ENCODE measurements around the gene TNNI3.

Gene TNNI3

GRCh38 chr19:55146078-55146704 lies 11.3 kb downstream of the TNNI3 start:
- no peak for DNase-seq

DNA sequence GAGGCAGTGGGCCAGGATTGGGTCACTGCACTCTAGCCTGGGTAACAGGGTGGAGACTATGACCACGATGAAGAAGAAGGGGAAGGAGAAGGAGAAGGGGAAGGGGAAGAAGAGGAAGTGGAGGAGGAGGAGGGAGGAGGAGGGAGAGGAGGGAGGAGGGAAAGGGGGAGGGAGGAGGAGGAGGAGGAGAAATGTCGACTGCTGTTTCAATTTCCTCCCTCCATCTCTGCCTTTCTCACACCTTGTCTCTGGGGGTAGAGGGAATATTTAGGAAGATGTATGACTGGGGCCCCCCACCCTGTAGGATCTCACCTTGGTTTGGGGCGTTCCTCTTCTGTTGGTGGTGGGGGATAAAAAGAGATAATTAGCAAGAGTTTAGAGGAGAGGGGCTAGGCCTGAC lies 12.3 kb downstream of the TNNI3 start:
- no peak for DNase-seq

GRCh38 chr19:55141696-55142095 lies 15.8 kb downstream of the TNNI3 start:
- no peak for DNase-seq

DNA sequence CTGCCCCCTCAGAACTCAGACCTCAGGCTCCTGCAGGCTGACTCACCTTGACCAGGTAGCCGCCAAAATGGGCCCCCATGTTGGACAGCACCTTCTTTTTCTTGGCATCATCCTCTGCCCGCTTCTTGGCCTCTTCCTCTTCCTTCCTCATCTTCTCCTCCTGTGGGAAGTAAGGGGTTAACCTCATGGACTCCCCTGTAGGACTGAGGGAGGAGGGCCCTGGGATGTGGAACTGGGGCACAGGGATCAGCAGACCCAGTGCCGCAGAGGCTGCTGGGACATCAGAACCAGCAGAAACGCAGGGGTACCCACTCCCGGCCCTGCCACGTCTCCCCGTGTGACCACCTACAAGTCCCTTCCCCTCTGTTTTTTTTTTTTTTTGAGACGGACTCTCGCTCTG lies 19.6 kb downstream of the TNNI3 start:
- no peak for DNase-seq

DNA sequence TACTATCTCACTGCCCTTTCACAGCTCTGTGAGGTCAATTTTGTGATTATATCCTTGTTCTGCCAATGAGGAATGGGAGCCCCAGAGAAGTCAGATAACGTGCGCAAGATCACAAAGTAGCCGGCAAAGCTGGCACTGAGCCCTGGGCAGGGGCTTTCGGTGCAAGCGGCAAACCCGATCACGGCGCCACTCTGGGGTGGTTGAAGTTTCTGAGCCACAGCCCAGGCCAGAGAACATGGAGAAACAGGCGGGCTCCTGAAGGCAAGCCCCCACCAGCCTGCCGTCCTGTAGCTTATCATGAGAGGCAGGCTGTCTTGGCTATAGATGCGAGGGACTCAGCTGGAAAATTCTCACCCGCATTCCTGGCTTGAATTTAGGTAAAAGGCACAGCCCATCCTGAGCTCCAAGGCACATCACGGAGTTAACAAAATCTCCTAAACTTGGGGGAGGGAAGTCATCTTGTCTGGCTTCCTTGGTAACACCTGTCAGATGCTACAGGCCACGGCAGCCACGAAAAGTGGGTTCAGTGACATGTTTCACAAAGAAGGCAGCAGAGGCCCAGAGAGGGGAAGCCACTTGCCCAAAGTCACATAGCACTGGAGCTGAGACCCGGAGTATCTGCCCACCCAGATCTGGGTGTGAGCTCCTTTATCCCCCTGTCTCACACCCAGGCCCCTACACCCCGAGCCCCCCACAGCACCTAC lies 21.0 kb downstream of the TNNI3 start:
- DNase-seq: no peak

DNA sequence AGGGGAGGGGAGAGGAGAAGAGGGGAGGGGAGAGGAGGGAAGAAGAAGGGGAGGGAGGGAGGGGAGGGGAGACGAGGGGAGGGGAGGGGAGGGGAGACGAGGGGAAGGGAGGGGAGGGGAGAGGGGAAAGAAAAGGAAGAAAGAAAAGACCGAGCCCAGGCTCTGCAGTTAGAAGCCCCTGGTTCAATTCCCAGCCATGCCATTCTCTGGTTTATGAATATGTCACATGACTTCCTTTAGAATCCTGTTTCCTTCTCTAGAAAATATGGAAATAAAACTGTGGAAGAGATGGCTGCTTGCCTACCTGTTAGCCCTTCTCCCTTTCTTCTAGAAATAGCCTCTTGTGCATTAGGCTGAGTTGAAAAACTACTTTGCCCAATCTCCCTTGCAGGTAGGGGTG lies 22.8 kb downstream of the TNNI3 start:
- DNase-seq: no peak

GRCh38 chr19:55133639-55134444 lies 23.7 kb downstream of the TNNI3 start:
- no peak for DNase-seq

DNA sequence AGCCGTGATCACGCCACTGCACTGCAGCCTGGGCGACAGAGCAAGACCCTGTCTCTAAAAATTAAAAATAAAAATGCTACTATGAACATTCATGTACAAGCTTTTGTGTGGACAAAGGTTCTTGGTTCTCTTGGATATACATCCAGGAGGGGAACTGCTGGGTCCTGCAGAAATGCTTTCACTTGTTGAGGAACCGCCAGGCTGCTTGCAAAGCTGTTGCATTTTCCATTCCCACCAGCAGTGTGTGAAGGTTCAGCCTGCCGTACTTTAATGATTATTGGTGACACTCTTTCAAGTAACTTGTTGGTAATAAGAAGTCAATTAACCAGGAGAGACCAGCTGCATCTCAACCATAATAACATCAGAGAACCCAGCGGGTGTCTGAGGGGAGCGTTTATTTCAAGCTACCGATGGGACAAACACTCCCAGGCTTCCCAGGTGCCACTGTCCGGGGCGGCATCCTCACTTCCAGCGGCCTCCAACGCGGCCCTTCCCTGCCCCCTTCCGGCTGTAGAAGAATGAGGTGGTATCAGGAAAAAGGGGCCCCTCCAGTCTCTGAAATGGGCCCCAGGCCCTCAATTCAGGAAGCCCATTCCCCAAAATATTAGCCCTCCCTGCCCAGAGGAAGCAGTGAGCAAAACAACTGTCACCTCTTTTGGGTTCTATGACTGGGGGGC lies 24.9 kb downstream of the TNNI3 start:
- DNase-seq: no peak

DNA sequence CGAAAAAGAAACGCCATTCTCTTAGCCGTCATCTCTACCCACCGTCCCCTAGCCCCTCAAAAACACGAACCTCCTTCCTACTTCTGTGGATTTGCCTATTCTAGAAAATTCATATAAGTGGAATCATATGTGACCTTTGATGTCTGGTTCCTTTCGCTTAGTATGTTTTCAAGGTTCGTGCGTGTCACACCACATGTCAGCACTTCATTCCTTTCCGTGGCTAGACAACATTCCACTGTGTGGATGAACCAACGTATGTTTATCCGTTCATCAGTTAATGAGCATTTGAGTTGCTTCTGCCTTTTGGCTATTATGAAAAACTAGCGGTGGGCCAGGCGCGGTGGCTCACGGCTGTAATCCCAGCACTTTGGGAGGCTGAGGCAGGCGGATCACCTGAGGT lies 26.1 kb downstream of the TNNI3 start:
- DNase-seq: no peak

DNA sequence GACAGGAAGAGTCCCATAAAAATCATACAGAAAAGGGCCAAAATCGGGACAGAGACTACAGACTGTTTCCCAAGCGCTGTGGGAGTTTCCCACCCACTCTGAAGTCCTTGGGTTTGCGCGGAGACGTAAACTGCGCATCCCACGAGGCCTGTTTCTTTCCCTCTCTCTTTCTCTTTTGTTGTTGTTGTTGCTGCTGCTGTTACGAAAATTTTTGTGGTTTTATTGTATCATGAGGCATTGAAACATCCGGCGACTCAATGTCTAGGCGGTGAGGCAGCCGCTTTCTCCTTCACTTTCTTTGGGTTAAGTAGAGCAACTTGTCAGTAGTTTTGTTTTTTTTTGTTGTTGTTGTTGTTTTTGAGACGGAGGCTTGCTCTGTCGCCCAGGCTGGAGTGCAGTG lies 38.5 kb downstream of the TNNI3 start:
- DNase-seq: no peak

DNA sequence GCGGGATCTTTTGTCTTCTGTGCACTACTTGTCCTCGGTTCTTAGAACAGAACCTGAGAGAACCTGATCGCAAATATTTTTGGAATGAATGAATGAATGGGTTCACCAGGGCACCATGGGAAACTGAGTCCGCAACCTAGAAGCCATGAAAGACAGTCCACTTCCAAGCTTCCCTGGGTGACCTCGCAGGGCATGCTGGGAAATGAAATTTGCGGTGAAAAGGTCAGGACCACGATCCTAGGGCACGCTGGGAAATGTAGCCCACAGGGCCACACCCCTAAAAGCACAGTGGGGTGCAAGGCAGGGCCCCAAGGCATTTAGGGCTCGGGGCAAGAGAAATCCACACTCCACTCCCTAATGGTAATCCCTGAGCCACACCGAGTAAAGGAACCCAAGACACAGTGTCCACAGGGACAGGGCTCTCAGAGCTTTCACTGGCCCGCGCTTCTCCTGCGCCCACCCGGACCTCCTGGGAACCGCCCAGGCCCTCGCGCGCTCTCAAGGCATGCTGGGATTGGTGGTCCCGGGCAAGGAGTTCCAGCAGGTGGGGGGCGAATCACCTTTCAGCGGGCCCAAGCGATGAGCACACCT lies 39.0 kb downstream of the TNNI3 start:
- no peak for DNase-seq

DNA sequence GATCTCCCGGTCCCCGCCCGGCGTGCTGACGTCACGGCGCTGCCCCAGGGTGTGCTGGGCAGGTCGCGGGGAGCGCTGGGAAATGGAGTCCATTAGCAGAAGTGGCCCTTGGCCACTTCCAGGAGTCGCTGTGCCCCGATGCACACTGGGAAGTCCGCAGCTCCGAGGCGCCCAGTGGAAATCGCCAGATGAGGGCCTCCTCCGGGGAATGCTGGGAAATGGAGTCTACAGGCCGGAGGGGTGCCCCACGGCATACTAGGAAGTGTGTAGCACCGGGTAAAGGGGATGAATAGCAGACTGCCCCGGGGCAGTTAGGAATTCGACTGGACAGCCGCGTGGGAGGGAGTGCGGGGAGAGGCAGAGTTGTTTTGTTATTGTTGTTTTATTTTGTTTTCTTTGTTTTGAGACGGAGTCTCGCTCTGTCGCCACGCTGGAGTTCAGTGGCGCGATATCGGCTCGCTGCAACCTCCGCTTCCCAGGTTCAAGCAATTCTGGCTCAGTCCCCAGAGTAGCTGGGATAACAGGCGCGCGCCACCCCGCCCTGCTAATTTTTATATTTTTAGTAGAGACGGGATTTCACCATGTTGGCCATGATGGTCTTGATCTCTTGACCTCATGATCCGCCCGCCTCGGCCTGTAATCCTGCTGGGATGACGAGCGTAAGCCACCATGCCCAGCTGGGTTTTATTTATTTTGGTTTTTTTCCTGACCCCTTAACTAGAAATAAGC lies 39.7 kb downstream of the TNNI3 start:
- peak; percentile 97 for DNase-seq

DNA sequence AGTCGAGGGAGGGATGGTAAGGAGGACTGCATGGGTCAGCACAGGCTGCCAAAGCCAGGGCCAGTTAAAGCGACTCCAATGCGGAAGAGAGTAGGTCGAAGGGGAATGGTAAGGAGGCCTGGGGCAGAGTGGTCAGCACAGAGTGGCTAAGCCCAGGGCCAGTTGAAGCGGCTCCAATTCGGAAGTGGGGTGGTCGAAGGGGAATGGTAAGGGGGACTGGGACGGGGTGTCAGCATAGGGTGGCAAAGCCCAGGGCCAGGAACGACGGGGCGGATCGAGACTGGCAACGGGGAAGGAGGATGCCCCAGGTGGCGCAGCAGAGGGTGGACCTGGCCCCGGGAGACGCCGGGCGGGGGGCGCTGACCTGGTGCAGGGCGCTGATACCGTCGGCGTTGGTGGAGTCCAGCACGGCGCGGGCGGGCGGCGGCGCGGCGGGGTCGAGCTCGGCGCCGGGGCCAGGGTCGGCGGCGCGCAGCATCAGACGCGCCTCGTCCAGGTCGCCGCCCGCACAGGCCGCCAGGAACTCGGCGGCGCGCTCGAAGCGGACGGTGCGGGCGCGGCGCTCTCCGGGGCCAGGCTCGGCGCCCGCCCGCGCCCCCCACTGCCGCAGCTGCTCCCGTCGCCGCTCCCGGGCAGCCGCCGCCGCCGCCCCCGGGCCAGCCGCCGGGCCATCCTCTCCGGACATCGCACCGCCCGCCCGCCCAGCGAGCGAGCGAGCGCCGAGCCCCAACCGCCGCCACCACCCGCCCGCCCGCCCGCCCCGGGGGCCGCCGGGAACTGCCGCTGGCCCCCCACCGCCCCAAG lies 40.5 kb downstream of the TNNI3 start, which contains the start of gene PPP1R12C:
TSS of gene PPP1R12C (minus strand) at position 779 of the 804 bp plus-strand sequence. CDS start at position 685, 94 bp downstream.
- DNase-seq: no peak

GRCh38 chr19:55116232-55116858 lies 41.2 kb downstream of the TNNI3 start:
- peak; percentile 59 for DNase-seq

DNA sequence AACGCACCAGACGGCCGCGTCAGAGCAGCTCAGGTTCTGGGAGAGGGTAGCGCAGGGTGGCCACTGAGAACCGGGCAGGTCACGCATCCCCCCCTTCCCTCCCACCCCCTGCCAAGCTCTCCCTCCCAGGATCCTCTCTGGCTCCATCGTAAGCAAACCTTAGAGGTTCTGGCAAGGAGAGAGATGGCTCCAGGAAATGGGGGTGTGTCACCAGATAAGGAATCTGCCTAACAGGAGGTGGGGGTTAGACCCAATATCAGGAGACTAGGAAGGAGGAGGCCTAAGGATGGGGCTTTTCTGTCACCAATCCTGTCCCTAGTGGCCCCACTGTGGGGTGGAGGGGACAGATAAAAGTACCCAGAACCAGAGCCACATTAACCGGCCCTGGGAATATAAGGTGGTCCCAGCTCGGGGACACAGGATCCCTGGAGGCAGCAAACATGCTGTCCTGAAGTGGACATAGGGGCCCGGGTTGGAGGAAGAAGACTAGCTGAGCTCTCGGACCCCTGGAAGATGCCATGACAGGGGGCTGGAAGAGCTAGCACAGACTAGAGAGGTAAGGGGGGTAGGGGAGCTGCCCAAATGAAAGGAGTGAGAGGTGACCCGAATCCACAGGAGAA lies 42.0 kb downstream of the TNNI3 start:
- no peak for DNase-seq

- DNase-seq: no peak
These were observed 42.9 kb downstream of the TNNI3 start for GRCh38 chr19:55114566-55115145.

GRCh38 chr19:55113570-55114039 lies 43.9 kb downstream of the TNNI3 start:
- DNase-seq: no peak

DNA sequence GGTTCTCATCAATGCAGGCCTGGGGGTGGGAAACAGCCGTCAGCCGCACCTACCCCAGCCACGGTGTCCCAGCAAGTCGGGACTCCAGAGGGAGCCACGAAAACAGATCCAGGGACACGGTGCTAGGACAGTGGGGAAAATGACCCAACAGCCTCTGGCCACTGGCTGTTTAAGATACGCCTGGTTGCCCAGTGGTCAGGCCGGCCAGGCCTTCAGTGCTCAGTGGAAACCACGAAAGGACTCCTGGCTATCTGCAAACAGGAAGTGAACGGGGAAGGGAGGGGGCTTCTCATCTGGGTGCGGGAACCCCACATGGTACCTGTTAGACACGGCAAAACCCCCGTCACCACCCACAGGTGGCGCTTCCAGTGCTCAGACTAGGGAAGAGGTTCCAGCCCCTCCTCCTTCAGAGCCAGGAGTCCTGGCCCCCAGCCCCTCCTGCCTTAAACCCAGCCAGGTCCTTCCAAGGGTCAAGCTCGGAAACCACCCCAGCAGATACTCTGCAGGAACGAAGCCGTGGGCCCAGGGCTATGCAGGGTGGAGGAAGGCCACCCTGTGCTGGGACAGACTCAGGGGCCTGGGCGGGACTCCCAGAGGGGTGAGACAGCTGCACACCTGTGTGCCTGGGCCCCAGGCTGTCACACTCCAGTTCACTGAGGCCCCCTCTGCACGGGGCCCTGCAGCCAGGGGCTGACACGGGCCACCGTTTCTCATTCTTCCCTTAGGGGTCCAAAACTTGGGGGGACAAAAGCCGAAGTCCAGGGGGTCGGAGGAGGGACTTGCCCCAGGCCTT lies 44.6 kb downstream of the TNNI3 start:
- no peak for DNase-seq

DNA sequence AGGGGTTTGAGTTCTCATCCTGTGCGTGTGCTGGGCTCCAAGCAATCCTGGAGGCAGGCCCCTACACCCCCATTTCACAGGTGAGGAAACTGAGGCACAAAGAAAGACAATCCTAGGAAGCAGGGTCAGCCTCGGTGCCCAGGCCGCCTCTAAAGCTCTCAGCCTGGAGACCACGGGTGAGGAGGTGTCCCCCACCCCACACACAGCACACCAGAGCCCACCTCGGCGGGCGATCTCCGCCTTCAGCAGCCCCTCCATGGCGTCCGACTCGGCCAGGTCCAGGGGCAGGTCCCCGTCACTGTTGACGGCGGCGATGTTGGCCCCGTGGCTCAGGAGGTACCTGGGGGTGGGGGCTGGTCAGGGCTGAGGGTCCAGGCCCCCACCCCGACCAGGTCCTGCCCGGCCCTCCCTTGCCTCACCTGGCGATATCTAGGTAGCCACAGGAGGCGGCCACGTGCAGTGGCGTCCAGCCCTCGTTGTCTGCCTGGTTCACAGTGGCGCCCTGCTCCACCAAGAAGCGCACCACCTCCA lies 45.2 kb downstream of the TNNI3 start:
- no peak for DNase-seq
